Activated CD4-positive, CD25-positive, alpha-beta regulatory T cell treated with anti-CD3 and anti-CD28 coated beads, Interleukin-2, amount 50 U/mL, for 16 hours (primary cell): Measurements from ENCODE around the gene RAP1GAP.

Experiments used
- DNase-seq: peaks from one replicate; pipeline ENCODE4 v3.0.0-alpha.2; 2020; ENCODE audit warnings: low read depth, low spot score

Gene RAP1GAP

DNA sequence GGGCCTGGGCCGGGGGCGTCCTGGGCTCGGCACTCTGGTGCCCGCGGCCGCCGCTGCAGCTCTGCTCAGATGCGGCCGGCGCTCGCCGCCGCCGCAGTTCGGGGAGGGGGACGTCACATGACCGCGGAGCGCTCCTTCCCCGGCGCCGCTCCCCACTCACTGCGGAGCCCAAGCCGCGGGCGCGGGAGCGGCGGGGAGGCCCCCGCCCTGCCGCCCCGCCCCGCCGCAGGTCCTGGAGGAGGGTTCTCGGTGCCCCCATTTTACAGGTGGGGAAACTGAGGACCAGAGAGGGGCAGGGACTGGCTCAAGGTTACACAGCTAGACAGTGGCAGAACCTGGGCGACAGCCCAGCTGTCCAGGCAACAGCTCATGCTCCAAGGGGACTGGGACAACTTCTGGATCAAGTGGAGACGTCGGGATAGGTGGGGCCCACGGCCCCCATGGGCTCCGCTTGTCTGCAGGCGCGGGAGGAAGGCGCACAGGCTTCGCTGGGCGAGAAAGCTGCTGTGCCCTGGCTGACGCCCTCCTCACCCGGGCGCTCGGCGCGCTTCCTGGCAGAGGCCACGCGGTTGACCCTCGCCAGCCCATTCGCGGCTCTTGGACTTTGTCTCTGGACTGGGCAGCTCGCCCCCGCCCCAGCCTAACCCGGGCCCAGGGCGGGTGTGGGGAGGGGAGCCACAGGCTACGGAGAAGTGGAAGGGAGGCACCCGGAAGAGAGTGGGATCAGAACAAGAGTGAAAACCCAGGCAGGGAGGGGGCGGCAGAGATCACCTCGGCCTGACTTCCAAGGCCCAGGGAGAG lies at the start of gene RAP1GAP:
RAP1GAP (minus strand) TSS at position 100 of the 801 bp plus-strand sequence. CDS start 49,325 bp downstream, outside the sequence.
- no peak for DNase-seq

DNA sequence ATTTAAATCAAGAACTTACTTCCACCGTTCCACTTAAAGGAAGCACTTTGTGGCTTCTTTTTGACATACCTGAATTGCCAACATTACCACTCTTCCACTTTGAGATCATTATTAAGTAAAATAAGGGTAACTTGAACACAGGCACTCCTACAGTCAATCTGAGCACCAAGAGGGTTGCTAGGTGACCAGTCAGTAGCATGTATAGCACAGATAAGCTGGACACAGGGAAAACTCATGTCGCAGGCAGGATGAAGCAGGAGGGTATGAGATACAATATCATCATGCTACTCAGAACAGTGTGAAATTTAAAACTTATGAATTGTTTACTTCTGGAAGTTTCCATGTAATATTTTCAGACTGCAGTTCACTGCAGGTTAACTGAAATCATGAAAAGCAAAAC lies 47.0 kb upstream of the RAP1GAP start:
- no peak for DNase-seq

- no peak for DNase-seq
Measured at GRCh38 chr1:21707891-21708290, 38.7 kb upstream of the RAP1GAP start.

- no peak for DNase-seq
Measured at GRCh38 chr1:21707086-21707840, 38.1 kb upstream of the RAP1GAP start.

- DNase-seq, result no peak
Measured at GRCh38 chr1:21706151-21706835, 37.1 kb upstream of the RAP1GAP start.

DNA sequence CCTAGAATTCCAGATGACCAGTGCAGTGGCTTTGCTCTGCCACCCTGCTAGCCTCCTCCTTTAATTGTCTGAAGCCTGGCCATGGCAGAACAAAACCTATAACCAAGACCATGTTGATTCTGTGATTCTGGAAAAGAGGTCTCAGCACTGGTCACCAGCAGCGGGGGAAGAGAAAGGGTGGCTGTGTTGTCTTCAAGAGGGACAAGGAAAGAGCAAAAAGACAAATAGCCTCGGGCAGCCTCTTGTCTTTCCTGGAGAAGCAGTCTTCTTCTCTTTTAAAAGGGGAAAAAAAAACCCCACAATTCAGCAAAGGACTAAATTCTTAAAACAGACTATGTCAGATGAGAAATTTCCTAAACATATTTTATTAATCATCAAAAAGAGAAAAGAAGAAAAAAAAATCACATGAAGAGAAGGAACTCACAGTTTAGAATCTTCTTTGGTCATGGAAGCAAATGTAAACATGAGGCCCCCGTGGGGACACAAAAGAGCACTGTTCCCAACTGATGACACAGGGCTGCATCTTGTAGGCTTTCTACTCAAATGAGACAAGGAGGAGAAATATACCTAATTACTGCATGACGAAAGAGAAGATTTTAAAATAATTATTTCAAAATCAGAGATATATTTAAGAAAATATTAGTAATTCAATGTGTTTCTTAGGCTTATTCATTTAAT lies 36.3 kb upstream of the RAP1GAP start:
- no peak for DNase-seq

DNA sequence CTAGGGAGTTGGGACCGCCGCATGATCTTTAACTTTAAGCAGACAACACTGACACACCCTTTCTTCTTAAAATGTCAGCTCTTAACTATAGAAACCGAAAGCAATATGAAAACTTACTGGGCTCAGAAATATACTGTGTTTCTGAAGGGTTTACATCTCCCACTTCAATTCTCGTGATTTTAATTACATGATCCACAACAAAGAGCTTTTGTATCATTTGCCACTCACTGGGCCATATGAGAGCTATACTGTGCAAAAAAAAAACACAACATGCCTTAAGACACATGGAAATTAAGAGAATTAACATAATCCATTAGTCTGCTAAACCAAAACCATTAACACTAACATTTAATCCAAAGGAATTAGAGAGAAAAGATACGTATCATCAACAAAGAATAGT lies 35.0 kb upstream of the RAP1GAP start:
- DNase-seq, result no peak

- DNase-seq, result no peak
Measured at GRCh38 chr1:21703318-21703963, 34.3 kb upstream of the RAP1GAP start.

DNA sequence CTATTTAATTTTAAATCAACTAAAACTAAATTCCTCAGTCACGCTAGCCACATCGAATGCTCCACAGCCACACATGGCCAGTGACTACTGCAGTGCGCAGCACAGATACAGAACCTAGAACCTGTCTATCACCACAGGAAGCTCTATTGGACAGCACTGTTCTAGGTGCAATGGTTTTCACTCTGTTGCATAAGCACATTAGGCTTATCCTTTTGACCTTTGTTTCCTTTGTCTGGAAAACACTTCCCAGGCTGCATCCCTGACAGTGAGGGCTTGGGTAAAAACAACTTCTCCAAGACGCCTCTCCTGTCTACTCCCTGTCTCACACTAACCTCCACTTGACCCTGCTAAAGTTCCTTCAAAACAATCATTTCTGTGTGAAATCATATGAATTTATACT lies 33.6 kb upstream of the RAP1GAP start:
- DNase-seq, result no peak

DNA sequence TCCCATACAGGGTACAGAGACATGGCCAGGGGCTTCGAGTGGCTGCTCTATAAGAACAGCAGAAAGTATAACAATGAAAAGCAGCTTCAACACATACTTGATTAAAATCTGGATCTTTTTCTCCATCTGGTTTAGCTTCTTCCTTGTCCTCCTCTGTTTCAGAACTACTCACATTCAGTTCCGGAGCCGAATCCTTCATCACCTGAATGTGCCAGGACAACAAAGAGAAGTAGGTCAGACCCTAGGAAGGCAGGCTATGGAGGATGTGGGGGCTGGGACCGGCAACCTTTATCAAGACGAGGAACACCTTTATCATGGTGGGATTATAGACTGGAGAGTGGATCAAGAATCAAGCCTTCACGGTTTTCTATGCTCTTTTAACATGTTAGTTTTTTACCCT lies 32.2 kb upstream of the RAP1GAP start:
- no peak for DNase-seq

DNA sequence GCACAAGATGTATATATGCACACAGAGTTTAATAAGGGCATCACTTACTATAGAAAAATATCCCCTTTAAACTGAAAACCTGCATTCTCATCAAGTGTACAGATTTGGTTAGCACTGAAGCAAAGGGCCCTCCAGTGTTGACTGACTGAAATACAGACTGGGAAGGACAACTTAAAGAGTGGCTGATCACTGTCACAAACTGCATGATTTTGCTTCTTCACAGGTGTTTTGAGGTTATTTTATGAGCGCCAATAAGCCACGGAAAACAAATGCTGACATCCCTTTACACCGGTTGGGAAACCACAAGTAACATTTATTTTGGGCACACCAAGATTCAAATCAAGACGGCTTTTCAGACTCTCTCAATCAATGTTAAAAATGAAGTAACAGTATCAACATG lies 30.9 kb upstream of the RAP1GAP start:
- no peak for DNase-seq

GRCh38 chr1:21696931-21697330 lies 27.8 kb upstream of the RAP1GAP start:
- DNase-seq, result no peak

DNA sequence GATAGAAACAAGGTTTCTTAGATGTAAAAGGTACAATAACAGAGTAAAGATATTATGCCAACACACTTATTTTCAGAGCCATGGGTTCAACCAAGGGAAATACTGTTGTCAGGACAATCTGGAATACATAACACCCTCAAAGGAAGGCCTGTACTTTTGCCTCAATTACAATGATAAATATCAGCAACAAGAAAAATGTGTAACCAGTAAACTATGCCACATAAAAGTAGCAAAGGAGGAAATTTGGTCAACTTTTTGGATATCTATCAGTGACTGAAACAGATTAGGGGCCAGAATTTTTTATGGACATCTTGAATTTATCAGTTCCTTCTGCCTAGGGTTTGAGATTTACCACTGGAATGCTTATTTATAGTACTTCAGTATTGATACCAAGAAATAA lies 24.6 kb upstream of the RAP1GAP start:
- no peak for DNase-seq

- no peak for DNase-seq
Measured at GRCh38 chr1:21691739-21692138, 22.6 kb upstream of the RAP1GAP start.

DNA sequence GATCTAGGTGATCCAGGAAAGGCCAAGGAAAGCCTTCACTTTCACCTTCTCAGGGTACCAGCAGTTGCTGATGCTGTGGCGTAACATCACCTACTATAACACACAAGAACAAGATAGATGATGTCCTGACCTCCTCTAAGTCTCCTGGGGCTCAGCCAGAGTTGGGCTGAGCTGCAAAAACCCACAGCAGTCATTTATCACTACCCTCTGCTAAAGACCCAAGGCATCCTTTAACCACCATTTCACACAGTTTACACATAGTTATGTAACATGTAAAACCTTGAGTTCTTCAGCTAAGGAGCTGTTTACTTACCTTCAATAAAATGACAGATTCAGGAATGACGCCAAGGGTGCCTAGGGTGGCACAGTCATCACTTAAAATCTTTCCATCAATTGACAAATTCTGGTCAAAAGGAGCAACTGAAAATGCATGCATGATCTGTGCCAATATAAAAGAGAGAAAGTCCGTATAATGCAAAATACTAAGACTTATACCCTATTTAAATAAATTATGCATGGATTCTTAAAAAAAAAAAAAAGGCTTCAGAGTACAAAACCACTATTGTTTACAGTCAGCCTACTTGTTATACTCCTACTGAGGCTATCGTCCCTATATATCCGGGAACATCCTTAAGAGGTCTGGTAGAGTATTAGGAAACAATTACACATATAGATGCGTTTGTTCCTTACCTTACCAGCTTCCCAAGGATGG lies 20.7 kb upstream of the RAP1GAP start:
- no peak for DNase-seq

GRCh38 chr1:21687081-21687529 lies 17.9 kb upstream of the RAP1GAP start:
- DNase-seq, result no peak

GRCh38 chr1:21685946-21686678 lies 17.0 kb upstream of the RAP1GAP start:
- DNase-seq, result no peak

DNA sequence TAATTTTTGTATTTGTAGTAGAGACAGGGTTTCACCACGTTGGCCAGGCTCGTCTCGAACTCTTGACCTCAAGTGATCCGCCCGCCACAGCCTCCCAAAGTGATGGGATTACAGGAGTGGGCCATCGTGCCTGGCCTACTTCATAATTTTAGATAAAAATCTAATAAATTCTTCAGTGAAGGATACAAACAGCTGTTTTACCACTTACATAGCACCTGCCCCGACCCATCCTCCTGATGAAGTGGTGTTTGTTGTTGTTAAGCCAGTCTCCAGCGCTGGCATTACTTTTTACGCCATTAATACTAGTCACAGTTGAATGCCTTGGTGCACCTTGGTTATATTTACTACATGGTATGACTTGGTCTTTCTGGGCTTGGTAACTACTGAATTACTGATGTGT lies 12.3 kb upstream of the RAP1GAP start:
- DNase-seq, result no peak

- DNase-seq, result no peak
Measured at GRCh38 chr1:21680918-21681317, 11.8 kb upstream of the RAP1GAP start.

DNA sequence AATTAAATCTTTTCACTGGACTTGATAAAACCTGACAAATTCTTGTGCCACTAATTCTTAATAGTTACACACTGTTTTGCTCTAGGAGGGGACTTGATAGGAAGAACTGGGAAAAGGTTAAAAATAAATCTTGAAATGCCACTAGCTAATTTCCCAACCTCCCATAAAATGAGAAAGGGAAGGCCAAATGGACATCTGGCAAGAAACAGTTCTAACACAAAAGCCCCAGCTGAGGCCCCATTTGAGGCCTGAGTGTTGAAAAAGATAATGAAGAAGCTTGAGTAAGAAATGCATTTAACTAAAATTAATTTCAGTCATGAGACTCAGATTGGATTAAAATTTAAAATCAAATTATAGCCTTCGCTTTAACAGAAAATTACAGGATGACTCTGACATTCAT lies 11.2 kb upstream of the RAP1GAP start:
- no peak for DNase-seq
